Measurements from ENCODE around the gene MTCH1.
A peak's percentile ranks its signal among the peaks of the same experiment; 100 is the strongest.

Gene MTCH1

GRCh38 chr6:36985808-36986703 is at the start of gene MTCH1:
Gene MTCH1, minus strand, starts transcription at chr6:36986196. Its CDS starts 23 bp downstream, at chr6:36986173.
- Histone ChIP-seq H3K36me3 (peaks cover 9 to 28% (median 18%) of the 10 kb centered on the region in 11 experiments; a peak in 21 of 22 replicates), H3K9me3 (replicated peaks in 1 of 11) (no peaks in the 10 kb centered on the region), H3K4me3 (peak within 1 kb of the TSS; percentile 97 to 100 (median 98)), H3K27me3 (no peaks in the 10 kb centered on the region), H3K27ac (peak within 1 kb of the TSS; percentile 93 to 99 (median 97)), H4K20me1 (peaks cover 37 to 43% (median 40%) of the 10 kb centered on the region in 11 experiments), H3K4me2 (peak within 1 kb of the TSS; percentile 71 to 98 (median 92)), H3K4me1 (peaks cover 39 to 53% (median 50%) of the 10 kb centered on the region in 10 experiments), H3K9ac (peak within 1 kb of the TSS; percentile 96 to 99 (median 98))
- TF ChIP-seq Cebpa-rat (IDR thresholded peaks at IDR 0.05), result no peak

- Histone ChIP-seq H4K20me1 (no peaks in the 10 kb centered on the region), H3K27me3 (no peaks in the 10 kb centered on the region), H3K27ac (peak overlapping the region in 5 of 11 experiments; percentile 27 to 85 (median 45); a peak in 8 of 22 replicates), H3K4me3 (no peak overlapping the region), H3K9me3 (replicated peaks in 1 of 11) (peaks cover 4 to 10% (median 8%) of the 10 kb centered on the region in 11 experiments; a peak in 18 of 22 replicates), H3K4me1 (peaks cover 0 to 59% (median 28%) of the 10 kb centered on the region in 10 experiments; a peak in 19 of 20 replicates), H3K36me3 (peaks cover 0 to 39% (median 0%) of the 10 kb centered on the region in 11 experiments; a peak in 3 of 22 replicates), H3K4me2 (peak overlapping the region in 7 of 11 experiments; percentile 1 to 84 (median 19); a peak in 11 of 22 replicates), H3K9ac (peak overlapping the region in 5 of 11 experiments; percentile 18 to 53 (median 41); a peak in 5 of 22 replicates)
- no peak for TF ChIP-seq Cebpa-rat (IDR thresholded peaks at IDR 0.05)
Measured at GRCh38 chr6:37033819-37034795, 48.1 kb upstream of the MTCH1 start.

DNA sequence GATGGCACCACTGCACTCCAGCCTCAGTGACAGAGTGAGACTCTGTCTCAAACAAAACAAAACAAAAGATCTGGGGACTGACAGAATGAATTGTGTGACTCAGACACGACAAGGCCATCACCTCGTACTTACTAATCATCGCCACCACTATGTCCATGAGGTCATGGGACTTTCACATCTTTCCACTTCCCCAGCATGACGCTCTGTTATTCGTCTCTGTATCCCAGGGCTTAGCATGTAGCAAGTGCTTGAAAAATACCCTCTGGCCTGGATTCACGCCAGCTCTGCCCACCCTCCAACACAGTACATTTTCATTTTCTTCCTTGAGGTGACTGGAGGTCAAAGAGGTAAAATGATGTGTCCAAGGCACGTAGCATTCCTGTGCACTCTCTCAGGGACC is 47.3 kb upstream of the MTCH1 start:
- TF ChIP-seq Cebpa-rat (IDR thresholded peaks at IDR 0.05), result no peak
- peak overlapping the region in 4 of 11 experiments; percentile 35 to 85 (median 62); a peak in 6 of 22 replicates for H3K27ac ChIP-seq
- H3K9me3 ChIP-seq (replicated peaks in 1 of 11), result peaks cover 4 to 10% (median 8%) of the 10 kb centered on the region in 11 experiments; a peak in 18 of 22 replicates
- H3K4me1 ChIP-seq, result peaks cover 0 to 55% (median 30%) of the 10 kb centered on the region in 10 experiments; a peak in 19 of 20 replicates
- no peak overlapping the region for H3K4me3 ChIP-seq
- peak overlapping the region in 4 of 11 experiments; percentile 6 to 84 (median 67); a peak in 6 of 22 replicates for H3K4me2 ChIP-seq
- H3K27me3 ChIP-seq, result no peaks in the 10 kb centered on the region
- H3K9ac ChIP-seq, result peak overlapping the region in 2 of 11 experiments; percentile 49 to 62; a peak in 4 of 22 replicates
- no peaks in the 10 kb centered on the region for H4K20me1 ChIP-seq
- peaks cover 0 to 39% (median 0%) of the 10 kb centered on the region in 11 experiments; a peak in 4 of 22 replicates for H3K36me3 ChIP-seq

DNA sequence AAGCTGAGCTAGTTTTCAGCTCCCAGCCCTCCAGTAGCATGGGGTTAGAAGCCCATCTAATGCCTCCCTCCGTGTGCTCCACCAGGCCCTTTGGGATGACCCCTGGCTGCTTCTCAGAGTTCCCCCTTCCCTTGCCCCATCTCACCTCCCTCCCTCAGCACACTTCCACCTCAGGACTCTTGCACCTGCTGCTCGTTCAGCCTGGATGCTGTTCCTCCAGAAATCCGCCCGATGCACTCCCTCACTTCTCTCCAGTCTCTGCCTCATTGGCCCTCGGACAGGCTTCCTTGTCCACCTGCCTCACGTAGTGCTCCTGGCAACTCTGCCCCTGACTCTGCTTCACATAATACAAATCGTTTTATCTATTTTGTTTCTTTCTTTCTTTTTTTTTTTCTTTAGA is 46.2 kb upstream of the MTCH1 start:
- H3K9me3 ChIP-seq (replicated peaks in 1 of 11), result peaks cover 4 to 10% (median 8%) of the 10 kb centered on the region in 11 experiments; a peak in 18 of 22 replicates
- peaks cover 0 to 65% (median 31%) of the 10 kb centered on the region in 10 experiments; a peak in 19 of 20 replicates for H3K4me1 ChIP-seq
- peak overlapping the region in 1 of 11 experiments; percentile 49; a peak in 2 of 22 replicates for H3K9ac ChIP-seq
- no peak for TF ChIP-seq Cebpa-rat (IDR thresholded peaks at IDR 0.05)
- H3K4me2 ChIP-seq, result peak overlapping the region in 3 of 11 experiments; percentile 56 to 84 (median 78); a peak in 3 of 22 replicates
- no peak overlapping the region for H3K4me3 ChIP-seq
- H3K27ac ChIP-seq, result peak overlapping the region in 3 of 11 experiments; percentile 13 to 85 (median 78); a peak in 4 of 22 replicates
- H4K20me1 ChIP-seq, result no peaks in the 10 kb centered on the region
- H3K36me3 ChIP-seq, result peaks cover 0 to 50% (median 0%) of the 10 kb centered on the region in 11 experiments; a peak in 4 of 22 replicates
- no peaks in the 10 kb centered on the region for H3K27me3 ChIP-seq

- Histone ChIP-seq H3K27me3 (no peaks in the 10 kb centered on the region), H3K9me3 (replicated peaks in 1 of 11) (peaks cover 4 to 10% (median 8%) of the 10 kb centered on the region in 11 experiments; a peak in 18 of 22 replicates), H3K4me2 (peak overlapping the region in 1 of 11 experiments; percentile 75; a peak in 1 of 22 replicates), H3K4me3 (no peak overlapping the region), H3K36me3 (peaks cover 0 to 66% (median 0%) of the 10 kb centered on the region in 11 experiments; a peak in 5 of 22 replicates), H3K9ac (no peak overlapping the region), H3K4me1 (peaks cover 0 to 80% (median 38%) of the 10 kb centered on the region in 10 experiments; a peak in 19 of 20 replicates), H4K20me1 (no peaks in the 10 kb centered on the region), H3K27ac (peak overlapping the region in 4 of 11 experiments; percentile 60 to 78 (median 72); a peak in 4 of 22 replicates)
- TF ChIP-seq Cebpa-rat (IDR thresholded peaks at IDR 0.05), result no peak
Measured at GRCh38 chr6:37030599-37030998, 44.6 kb upstream of the MTCH1 start.

- H3K36me3 ChIP-seq, result peaks cover 0 to 76% (median 0%) of the 10 kb centered on the region in 11 experiments; a peak in 5 of 22 replicates
- peak overlapping the region in 7 of 11 experiments; percentile 20 to 78 (median 60); a peak in 11 of 22 replicates for H3K27ac ChIP-seq
- no peaks in the 10 kb centered on the region for H3K27me3 ChIP-seq
- H3K9ac ChIP-seq, result peak overlapping the region in 4 of 11 experiments; percentile 8 to 47 (median 31); a peak in 3 of 22 replicates
- no peak for TF ChIP-seq Cebpa-rat (IDR thresholded peaks at IDR 0.05)
- H4K20me1 ChIP-seq, result no peaks in the 10 kb centered on the region
- peak overlapping the region in 6 of 11 experiments; percentile 29 to 75 (median 38); a peak in 9 of 22 replicates for H3K4me2 ChIP-seq
- H3K4me1 ChIP-seq, result peaks cover 3 to 82% (median 33%) of the 10 kb centered on the region in 10 experiments; a peak in 18 of 20 replicates
- no peak overlapping the region for H3K4me3 ChIP-seq
- H3K9me3 ChIP-seq (replicated peaks in 1 of 11), result peaks cover 4 to 10% (median 8%) of the 10 kb centered on the region in 11 experiments; a peak in 18 of 22 replicates
Measured at GRCh38 chr6:37029249-37029971, 43.4 kb upstream of the MTCH1 start.

- no peak overlapping the region for H3K4me3 ChIP-seq
- no peaks in the 10 kb centered on the region for H4K20me1 ChIP-seq
- peaks cover 0 to 81% (median 23%) of the 10 kb centered on the region in 10 experiments; a peak in 12 of 20 replicates for H3K4me1 ChIP-seq
- H3K27ac ChIP-seq, result peak overlapping the region in 5 of 11 experiments; percentile 5 to 78 (median 33); a peak in 7 of 22 replicates
- TF ChIP-seq Cebpa-rat (IDR thresholded peaks at IDR 0.05), result no peak
- no peak overlapping the region for H3K4me2 ChIP-seq
- peaks cover 0 to 79% (median 0%) of the 10 kb centered on the region in 11 experiments; a peak in 5 of 22 replicates for H3K36me3 ChIP-seq
- H3K9ac ChIP-seq, result peak overlapping the region in 1 of 11 experiments; percentile 24; a peak in 1 of 22 replicates
- no peaks in the 10 kb centered on the region for H3K27me3 ChIP-seq
- peaks cover 4 to 10% (median 8%) of the 10 kb centered on the region in 11 experiments; a peak in 18 of 22 replicates for H3K9me3 ChIP-seq (replicated peaks in 1 of 11)
Measured at GRCh38 chr6:37027811-37028469, 41.9 kb upstream of the MTCH1 start.

Measured in BLaER1 treated with 17β-estradiol and CSF1 and Interleukin-3, amounts not matched to agents 10 nM and 100 nM (cell line).